HG03558 (cell line): Measurements from ENCODE around the gene STX18.

Source experiments
- ATAC-seq: cut with Tn5 transposase; IDR thresholded peaks from one replicate; pipeline ENCODE4 v1.9.1; 2021; ENCODE audit warnings: moderate number of reproducible peaks; ENCODE audit not compliant: unreplicated experiment; ENCODE audit errors: extremely low read depth

STX18 gene

DNA sequence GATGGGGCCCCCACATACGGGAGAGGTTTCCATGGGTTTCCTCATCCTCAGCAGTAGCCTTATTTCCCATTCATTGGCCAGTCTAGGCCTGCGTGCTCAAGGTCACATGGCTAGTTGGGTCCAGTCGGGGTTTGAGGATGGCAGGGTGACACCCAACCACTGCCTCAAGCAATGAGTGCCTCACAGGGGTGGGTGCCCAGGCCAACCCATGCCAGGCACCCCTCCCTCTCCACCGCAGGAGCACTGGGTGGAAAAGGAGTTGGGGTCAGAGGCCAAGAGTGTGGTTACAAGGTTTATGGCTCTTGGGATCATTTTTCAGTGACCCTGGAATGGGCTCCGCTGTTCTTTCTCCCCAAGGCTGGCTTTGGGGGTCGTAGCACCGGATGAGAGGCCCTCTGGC lies 151.8 kb downstream of the STX18 start:
- no peak for ATAC-seq

DNA sequence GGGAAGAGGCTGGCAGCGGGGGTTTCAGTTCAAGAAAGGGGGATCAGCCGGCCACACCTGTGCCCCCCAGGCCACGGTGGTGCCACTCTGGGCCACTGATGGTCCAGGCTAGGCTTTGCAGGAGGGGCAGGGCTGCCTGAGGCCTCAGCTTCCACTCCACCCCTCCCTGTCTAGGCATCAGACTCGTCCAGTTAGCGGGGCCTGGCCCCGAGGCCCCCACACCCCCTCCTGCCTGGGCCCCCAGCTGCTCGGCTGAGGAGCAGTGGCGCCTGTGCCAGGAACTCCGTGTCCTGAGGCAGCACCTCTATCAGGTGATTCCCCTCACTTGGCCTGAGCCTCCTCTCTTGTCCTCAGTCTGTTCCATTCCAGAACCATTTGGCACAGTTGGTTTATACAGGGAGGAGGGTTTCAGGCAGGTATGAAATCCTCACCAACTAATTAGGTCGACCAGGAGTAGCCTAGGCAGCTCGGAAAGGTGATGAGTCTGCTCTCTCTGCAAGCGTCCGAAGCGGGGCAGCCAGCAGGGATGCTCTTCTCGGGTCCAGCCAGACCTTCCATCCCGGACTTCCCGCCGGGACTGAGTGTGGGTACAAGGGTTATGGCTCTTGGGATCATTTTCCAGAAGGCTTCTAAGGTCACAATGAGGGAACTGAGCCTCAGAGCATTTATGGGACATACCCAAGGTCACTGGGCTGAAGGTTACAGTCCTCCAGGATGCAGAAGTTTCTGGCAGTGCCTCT lies 152.8 kb downstream of the STX18 start:
- no peak for ATAC-seq

DNA sequence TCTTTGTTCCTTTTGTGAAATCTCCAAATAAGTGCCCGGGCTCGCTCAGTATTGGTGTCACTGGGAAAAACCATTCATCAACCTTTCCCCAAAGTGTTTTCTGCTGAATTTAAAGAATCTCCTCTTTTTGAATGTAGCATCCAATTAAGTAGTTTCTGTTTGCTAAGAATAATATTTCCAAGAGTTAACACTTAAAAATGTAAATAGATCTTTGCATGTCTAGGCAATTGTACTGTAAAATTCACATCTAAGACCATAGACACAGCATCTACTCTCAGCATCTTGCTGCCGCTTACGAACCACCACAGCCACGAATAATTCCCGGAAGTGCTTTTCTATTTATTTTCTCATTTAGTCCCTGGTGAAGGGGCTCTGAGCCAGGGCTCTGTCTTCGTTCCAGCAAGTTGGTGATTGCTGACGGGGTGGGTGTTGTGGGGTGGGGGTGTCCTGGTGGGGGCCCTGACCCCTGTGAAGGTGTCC lies 153.5 kb downstream of the STX18 start:
- no peak for ATAC-seq

DNA sequence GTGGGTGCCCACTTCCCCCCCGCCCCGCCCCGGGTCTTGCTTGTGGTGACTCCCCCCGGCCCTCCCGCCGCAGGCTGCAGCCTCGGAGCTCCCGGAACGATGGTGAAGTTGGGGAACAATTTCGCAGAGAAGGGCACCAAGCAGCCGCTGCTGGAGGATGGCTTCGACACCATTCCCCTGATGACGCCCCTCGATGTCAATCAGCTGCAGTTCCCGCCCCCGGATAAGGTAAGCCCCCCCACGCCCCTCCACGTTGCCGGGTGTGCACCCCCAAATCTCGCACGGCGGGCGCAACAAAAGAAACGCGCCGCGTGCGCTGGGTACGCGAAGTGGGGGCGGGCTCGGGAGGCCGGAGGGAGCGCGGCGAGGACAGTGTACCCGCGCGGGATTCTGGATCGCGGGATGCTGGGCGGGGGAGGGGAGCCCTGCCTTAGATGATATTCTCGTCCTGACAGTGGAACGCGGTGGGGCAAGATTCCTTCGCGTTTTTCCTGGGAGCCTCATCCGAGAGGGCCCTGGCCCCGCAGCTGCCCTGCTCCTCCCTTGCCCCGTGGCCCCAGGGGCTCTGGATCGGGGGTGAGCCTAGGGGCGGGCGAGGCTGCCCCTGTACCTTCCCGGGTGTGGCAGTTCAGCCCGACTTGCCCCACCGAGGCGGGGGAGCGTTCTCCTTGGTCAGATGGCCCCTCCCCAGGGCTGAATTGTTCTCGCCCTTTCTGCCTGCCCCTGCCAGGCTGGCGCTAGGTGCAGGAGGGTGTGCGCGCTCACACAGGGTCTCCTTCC lies 154.1 kb downstream of the STX18 start:
- no peak for ATAC-seq

DNA sequence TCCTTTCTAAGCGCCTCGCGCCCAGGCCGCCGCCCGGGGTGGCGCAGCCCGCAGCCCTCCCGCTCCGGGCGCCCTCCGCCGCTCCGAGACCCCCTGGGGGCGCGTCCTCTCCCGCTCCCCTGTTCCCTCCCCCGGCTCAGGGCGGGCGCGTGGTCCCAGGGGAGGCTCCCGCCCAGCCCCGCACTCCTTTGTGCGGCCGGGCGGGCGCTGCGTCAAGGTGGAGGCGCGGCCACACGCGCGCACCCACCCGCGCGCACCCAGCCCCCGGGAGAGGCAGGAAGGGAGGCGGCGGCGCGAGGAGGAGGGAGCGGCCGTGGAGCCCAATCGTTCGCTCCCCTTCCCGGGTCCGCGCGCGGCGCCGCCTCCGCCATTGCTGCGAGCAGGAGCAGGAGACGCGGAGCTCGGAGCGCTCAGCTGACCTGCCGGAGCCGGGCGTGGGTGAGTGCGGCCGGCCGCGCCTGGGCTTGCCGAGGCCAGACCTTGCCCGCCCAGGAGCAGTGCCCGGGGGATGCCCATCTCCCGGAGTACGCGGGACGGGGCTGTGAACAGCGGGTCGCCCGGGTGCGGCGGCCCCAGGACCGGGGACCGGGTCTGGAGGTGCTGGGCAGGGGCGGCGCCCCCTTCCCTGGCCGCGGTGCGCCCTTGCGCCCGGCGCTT lies 155.0 kb downstream of the STX18 start, which contains the start of gene NSG1:
NSG1 (plus strand) TSS at position 367 of the 657 bp plus-strand sequence. CDS start 528 bp downstream, outside the sequence.
- ATAC-seq, result no peak

DNA sequence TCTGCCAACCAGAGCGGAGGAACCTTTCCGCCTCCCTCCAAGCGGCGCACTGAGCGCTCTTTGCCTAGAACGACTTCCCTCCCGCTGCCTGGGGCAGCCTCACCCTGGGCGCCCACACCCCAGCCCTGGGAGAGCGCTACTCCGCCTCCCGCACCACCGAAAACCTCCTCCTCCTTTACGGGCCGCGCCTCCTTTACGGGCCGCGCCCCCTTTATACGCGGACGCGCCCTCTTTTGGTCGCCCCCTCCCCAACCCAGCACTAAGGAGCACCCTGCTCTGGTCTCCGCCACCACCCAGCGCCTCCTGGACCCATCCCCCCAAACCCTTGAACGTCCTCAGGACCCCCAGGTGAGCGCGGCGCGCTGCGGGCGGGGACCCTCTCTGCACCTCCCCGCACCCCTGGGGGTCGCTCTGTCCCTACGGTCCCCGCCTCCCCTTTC lies 155.5 kb downstream of the STX18 start:
- ATAC-seq, result no peak

DNA sequence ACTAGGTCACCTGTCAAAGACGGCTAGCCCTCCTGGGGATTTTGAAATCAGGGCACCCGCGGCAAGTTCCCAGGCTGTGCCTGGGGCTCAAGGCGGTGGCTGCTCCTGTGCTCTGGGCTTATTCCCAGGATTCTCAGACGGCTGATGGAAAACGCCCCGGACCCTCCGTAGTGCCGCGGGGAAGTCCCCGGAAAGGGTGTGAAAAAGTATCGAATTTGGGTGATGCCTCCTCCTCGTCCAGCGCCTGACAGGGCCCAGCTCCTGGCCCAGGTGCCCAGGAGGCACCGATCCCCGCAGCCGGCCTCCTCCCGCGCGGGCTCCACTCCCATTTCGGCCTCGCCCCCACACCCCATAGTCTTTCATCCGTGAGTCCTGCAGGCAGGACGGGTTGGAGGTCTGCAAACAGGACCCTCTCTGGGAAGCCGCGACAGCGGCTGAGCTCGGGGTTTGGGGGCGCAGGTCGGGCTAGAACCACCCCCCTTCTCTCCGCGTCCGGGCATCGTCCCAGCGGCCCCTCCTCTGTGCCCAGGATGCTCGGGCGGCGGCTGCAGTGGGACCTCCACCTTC lies 156.0 kb downstream of the STX18 start:
- no peak for ATAC-seq

DNA sequence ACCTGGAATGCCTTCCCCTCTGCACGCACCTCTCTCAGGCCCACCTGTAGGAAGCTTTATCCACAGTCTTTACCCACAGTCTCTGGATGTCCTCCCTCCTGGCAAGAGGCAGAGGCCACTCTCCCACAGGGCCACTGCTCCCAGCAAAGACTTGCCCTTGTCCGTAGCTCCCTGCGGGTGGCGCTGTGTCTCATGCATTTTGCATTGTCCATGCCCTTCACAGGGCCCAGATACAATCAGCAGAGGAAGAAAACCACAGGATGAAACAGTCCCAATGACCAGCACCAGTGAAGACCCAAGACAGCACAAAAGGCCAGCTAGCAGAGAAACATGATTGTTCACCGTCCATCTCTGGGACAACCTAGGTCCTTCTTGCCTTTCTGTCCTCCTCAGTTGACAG lies 157.0 kb downstream of the STX18 start:
- ATAC-seq, result no peak

DNA sequence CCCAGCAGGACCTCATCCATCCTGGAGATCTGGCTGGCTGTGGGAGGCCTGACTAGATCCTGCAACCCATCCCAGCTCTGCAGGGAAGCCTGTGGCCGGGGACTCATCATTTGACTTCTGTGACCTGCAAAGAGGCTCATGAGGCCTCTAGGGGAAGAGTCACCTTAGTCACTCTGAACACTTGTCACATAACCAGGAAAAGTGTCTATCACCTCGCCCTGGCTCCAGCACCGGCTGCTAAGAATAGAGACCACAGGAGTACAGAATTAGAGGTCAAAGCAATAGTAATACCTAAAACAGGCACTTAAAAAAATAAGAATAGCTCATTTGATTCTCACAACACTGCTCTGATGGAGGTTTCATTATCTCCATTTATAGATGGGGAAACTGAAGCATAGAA lies 158.8 kb downstream of the STX18 start:
- no peak for ATAC-seq

DNA sequence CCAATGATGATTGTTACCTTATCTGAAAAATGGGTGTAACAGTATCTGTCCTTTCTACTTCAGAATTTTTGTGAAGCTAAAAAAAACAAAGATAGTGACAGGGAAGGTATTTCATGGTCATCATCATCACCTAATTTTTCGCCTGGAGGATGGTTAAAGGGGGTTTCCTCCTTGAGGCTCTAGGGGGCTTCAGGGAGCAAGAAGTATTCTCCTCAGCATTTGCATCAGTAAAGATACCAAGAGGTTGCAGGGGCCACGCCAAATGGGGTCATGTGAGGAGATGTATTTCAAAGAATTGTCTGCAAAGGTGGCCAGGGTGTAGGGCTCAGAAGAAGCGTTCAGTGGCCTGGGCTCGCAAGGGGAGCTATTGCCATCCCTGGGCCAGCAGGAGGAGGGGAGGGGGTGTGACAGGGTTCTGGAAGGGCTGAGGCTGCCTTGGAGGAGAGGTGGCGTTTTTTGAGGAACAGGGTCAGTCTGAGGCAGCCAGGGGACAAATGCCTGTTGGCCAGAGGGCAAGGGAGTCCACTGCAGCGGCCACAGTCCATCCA lies 162.2 kb downstream of the STX18 start:
- ATAC-seq, result no peak

DNA sequence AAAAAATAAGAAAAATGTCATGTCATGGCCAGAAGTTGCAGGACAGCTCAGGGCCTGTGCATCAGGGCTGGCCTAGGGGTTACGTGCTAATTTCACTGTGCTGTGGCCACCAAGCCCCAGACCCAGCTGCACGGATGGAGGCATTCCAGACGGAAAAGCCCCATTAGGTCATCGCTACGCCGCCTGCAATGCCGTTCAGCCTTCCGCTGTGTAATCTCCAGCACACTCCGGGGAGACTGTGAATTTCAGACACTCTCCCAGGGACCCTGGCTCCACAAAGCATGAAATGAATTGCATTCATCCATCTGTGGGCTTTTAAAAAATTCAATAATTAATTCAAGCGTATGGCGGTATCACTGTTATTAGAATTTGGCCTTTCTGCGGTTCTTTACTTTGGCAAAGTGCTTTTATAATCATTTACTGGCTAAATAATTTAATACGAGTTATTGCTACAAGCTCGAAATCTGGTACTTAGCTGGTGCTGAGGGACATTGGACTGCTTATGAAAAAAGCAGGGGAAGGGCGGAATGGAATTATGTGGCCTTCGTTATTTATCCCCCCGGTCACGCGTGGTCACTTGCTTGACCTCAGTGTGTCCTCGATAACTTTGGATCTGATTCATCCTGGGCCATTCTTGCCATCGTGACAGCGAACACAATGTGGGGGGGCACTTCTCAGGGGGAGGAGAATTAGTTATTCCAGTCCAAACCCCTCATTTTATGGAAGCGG lies 164.0 kb downstream of the STX18 start:
- ATAC-seq, result no peak

DNA sequence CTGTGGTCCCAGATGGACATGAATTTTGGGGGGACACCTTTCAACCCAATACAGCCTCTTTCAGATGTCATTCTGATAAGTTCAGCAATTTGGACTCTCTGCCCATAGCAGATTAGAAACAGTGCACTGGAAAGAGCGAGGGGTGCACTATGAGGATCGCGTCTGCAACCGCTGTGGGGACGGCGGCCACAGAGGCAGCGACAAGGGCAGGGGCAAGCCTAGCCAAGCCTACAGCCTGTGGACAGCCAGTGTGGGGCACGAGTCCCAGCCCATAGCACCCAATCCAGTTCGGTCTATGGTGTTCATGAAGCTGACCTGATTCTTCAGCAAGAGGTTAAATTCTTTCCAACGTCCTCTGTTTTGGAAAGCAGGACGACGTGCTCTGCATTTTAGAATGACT lies 164.7 kb downstream of the STX18 start:
- ATAC-seq, result no peak

DNA sequence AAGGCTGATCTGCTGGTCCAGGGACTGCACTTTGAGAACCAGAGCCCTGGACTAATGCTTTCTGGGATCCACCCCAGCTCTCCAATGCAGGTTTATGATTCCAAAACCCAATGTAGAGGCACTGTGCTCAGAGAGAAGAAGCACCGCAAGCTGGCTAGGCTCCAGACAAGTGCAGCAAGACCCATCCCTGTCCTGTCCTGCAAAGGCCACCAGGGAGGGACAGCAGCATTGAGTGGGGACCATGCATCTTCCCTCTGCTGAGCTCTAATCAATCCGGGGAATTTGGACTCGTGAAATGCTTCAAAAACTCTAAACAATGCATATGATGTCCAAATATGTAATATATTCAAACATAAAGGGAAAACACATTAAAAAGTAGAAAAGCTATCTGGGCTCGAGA lies 165.8 kb downstream of the STX18 start:
- ATAC-seq, result no peak

DNA sequence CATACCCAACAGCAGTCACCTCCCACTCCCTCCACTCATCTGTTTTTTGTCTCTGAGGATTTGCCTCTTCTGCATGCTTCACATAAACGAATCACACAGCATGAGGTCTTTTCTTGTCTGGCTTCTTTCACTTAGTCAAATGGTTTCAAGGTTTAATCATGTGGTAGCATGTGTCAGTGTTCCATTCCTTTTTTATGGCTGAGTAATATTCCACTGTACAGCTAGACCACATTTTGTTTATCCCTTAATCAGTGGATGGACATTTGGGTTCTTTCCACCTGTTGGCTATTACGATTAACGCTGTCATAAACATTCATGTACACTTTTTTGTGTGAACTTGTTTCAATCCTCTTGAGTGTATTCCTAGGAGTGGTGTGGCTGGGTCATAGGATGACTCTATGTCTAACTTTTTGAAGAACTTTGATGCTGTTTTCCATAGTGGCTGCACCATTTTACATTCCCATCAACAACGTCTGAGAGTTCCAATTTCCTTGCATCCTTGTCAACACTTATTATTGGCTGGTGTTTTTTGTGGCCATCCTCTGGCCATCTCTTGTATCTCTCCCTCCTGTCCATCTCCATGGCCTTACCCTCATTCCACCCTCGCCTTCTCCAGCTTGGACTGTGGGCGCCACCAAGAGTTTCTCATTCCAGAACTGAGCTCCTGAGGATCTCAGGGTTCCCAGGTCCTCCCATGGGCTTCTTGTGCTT lies 167.3 kb downstream of the STX18 start:
- ATAC-seq, result no peak
